DMS53 treated with DMSO at 0.1 percent for 48 hours (cell line): ENCODE results near the gene IP6K2.
A peak's percentile ranks its signal among the peaks of the same experiment; 100 is the strongest.

Experiments used
- DNase-seq: peaks from one replicate; lab custom pipeline; 2025; ENCODE audit not compliant: unreplicated experiment; lab: John Stamatoyannopoulos, UW

Gene IP6K2

DNA sequence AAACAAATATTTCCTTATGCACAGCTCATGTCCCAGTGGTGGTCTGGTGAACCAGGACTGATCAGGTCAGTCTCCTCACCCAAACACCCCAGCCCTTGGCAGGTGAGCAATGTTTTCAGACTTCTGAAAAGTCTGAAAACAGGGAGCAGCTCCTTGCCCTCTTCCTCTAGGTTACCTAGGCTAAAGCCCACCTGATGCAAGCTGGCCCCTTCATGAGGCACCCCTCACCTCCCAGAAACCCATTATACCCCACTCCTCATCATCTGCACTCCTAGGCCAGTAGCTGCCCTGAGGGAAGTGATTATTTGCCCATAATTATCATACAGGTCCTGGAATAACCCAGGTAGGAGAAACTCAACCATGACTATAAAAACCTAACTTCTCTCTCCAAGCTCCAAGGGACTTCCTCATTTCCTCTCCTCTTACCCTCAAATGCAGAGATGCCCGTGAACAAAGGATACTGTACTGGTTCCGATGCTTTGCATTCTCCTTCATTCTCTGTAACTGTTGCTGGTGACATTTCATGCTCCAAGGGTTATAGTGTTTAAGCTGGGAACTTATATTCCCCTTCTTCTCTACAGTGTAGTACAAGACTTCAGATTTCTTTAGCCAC lies 26.1 kb downstream of the IP6K2 start:
- DNase-seq: no peak

GRCh38 chr3:48689384-48689783 lies 27.6 kb downstream of the IP6K2 start:
- no peak for DNase-seq

DNA sequence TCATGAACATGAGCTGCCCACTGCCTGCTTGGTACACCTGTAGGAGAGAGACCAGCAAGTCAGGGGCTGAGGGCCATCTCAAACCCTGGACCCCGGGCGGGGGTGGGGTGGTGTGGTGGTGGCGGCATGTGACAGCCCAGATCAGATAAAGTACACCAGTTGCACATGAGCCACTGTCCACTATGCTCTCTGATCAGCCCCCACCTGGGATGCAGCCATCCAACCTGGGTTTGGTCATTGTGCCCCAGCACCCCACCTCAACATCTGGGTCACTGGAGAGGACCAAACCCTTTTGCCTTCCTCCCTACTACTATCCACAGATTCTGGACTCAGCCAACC lies 28.3 kb downstream of the IP6K2 start:
- DNase-seq: no peak

DNA sequence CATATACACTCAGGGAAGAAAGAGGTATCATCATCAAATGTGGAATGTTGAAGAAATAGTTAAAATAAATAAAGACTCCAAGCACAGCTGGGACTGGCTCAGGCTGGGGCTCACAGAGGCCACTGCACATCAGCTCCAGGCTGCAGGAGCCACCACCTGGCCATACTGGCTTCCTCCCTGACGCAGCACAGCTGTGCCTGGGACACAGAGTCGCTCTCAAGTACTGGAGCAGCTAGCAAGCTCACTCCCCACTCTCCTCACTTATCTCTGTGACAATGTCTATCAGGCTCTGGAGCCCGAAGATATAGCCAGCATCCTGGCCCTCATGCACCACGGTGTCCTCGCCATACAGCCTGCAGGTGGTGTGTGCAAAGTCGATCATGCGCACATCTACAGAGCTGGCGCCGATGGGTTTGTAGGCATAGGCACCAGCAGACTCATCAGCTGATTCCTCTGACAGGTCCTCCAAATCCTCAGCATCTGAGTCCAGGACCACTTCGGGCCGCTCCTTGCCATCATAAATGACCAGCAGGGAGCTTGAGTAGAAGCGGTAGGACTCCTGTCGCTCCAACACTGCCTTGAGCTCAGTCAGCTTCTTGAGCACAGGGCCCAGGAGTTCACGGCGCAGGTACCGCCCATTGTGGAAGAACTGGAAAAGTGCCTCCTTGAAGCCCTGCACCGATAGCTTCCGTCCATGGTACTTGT lies 28.8 kb downstream of the IP6K2 start:
- no peak for DNase-seq

DNA sequence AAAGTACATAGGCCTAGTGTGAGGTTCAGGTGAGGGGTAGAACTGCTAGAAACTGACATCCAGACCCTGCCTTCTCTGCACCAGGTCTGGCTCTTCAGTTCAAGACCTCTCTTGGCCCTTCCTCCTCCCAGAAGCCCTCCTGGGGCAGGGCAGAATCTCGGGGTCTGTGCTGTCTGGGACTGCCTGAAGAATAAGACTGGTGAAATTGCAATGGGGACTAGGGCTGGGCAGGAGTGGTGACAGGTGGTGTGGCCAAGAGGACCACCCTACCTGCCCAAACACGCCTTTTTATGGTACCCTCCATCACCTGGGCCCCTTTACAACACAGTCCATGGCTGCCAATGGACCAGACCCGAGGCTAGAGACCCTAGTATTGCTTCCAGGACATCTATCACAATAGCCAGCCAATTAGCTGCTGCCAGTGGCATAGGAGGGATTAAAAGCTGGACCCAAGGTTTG lies 29.8 kb downstream of the IP6K2 start:
- no peak for DNase-seq

DNA sequence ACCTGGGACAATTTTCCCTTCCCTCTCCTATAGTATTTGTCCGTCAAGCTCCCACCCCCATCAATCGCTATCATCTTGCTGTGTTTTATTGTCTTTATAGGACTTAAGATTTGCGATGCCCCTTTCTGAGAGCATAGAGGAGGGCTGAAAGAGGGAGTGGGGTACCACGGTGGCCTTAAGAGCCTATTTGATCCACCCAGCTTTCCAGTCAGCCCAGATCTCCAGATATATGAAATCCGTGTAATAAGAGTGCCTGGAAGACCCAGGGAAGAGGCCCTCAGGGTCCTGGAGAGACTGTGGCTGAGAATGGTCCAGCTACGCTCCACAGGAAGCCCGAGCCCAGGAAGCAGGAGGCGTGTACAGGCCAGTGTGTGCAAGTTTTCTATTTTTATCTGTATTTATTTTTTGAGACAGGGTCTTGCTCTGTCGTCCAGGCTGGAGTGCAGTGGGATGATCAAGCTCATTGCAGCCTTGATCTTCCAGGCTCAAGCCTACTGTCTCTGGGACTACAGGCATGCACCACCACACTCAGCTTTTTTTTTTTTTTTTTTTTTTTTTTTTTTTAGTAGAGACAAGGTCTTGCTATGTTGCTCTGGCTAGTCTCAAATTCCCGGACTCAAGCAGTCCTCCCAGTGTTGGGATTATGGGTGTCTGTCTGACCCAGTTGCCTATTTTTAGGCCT lies 30.3 kb downstream of the IP6K2 start:
- no peak for DNase-seq

- peak; percentile 10 for DNase-seq
Measured at GRCh38 chr3:48685603-48686511, 31.2 kb downstream of the IP6K2 start, which contains the start of gene NCKIPSD. Gene NCKIPSD (minus strand): TSS chr3:48685915. CDS start chr3:48685807, 108 bp downstream.

GRCh38 chr3:48685293-48685602 lies 31.8 kb downstream of the IP6K2 start:
- no peak for DNase-seq

- no peak for DNase-seq
Measured at GRCh38 chr3:48684480-48685143, 32.4 kb downstream of the IP6K2 start.

GRCh38 chr3:48684054-48684349 lies 33.0 kb downstream of the IP6K2 start:
- no peak for DNase-seq

- no peak for DNase-seq
Measured at GRCh38 chr3:48682786-48683185, 34.2 kb downstream of the IP6K2 start.

DNA sequence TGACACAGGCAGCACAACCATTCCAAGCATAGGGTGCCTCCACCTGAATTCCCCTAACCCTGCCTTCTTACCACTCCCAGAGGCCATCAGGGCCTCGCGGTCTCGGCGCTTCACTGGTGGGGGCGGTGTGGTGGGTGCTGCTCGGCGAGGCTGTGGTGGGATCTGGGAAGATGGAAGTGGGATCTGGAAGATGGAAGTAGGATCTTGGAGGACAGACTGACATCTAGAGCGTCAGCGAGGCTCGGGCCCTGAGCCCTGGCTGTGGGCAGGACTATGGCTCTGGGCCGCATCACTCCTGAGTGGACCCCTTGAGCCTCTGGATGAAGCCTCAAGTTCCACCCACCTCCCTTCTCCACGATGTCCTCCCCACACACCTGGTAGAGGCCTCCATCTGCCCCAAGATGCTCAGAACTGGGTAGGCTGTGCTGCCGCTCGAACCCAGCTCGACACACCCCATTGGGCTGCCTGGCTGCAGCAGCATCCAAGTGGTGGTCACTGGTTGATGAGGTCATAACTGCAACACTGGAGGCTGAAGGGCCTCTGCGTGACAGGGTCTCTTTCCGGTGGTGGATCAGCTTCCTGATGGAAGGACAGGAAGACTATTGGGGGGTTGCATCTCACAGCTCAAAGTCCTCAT lies 34.9 kb downstream of the IP6K2 start:
- no peak for DNase-seq

DNA sequence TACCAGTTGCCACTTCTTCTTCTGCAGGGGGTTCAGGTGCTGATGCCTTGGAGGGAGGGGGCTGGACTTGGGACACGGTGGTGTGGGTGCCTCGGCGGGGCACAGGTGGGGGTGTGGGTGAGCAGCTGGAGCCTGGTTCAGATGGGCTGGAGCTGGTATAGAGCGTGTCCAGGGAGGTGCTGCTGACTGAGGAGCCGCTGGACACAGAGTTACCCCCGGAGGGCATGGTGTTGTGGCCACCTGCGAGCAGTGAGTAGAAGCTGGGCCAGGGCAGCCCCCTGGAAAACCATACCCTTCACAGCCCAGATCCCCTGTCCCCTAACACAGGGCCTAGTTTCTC lies 35.5 kb downstream of the IP6K2 start:
- no peak for DNase-seq

DNA sequence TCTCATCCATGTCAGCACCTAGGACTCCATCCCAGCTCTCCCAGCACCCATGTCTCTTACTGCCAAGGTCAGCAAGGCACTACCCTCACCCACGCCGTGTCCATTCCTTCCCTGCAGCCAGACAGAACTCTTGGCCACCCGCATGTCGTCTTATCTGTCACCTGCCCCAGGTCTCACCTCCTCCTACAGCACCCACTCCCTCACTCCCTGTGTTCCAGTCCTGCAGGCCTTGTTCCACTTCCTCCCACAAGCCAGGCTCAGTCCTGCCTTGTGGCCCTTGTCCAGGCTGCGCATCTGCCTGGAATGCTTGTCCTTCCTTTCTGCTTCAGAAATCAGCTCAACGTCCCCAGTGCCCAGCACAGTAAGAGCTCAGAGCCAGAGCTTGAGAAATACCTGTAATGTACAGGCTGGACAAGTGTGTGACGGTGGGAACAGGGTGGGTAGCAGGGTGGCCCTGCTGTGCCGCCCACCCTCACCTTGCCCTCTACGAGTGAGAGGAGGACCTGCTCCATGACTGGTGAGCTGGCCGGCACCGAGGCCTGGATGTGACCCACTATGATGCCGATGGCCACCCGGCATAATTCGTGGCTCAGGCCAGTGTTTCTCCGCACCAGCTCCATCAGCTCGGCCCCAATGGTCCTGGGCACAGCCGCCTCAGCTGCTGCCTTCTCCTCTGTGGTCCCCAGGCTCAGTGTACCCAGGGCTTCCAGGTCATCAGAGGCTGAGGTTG lies 36.0 kb downstream of the IP6K2 start:
- DNase-seq: no peak

GRCh38 chr3:48679411-48680391 lies 37.3 kb downstream of the IP6K2 start:
- no peak for DNase-seq

DNA sequence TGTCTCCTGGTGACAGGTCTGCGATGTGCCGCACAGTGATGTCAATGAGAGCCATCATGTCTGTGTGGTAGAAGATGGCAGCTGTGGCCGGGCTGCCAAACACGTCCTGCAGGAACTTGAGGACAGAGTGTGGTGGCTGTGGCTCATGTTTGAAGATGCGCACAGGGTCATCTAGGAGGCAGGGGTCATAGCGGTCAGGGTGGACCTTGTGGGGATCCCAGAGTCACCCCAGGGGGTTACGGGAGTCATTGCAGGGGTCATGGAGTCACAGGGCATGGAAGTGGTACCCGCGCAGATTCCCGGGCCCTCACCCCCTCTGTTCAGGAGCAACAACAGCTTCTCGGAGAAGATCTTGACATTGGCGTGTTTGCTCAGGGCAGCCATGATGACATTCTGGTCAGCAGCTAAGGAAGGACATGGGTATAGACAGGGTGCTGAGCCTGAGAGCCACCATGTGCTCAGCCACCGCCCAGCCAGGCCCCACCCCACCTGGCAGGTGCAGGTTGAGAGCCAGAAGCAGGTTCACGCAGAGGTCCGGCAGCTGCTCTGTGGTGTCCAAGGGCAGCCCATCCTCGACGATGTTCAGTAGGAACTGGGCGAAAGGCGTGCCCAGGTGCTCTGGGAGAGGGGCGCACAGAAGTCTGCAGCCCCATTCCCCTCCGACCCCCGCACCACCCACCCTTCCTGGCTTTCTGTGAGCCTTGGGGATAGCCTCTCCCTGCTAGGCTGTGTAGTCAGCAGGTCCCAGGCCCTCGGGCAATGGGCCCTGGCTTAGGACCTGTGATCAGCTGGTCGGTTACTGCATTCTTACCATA lies 38.2 kb downstream of the IP6K2 start:
- DNase-seq: no peak

DNA sequence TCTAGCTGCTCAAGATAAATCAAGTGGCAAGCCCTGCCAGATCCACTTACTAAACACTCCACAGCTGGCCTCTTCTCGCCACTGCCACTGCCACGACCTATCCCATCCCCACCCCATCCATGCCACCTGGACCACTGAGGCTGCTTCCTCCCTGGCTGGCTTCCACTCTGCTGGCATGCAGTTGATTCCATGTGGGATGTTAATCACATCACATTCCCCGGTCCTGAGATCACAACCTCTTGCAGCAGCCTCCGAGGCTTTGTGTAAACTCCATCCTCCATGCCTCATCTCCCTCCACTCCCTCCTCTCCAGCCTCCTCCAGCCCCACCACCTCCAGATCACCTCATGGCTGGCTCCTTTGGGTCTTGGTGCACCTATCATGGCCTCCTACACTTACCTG lies 39.0 kb downstream of the IP6K2 start:
- no peak for DNase-seq

- no peak for DNase-seq
Measured at GRCh38 chr3:48674505-48674904, 42.5 kb downstream of the IP6K2 start.
